Choroid plexus epithelial cell (primary cell): Measurements from ENCODE around the gene TOX3.

Source experiments
- DNase-seq: peaks from one replicate; pipeline ENCODE4 v3.0.0-alpha.2; 2010; ENCODE audit warnings: low read depth
- H3K4me3 ChIP-seq: 2 replicates; pipeline ENCODE4 v1.5.1; 2011; ENCODE audit warnings: low read depth, mild to moderate bottlenecking, control low read depth, low read length, moderate library complexity
- CTCF ChIP-seq: conservative IDR thresholded peaks from 2 replicates; pipeline ENCODE4 v1.5.1; 2011; ENCODE audit warnings: low read depth, mild to moderate bottlenecking, control low read depth, inconsistent platforms, low read length, moderate library complexity

Gene TOX3

GRCh38 chr16:52555572-52555971, 8.6 kb upstream of the TOX3 start:
- DNase-seq: no peak
- TF ChIP-seq CTCF: no peak

GRCh38 chr16:52554334-52554733, 7.4 kb upstream of the TOX3 start:
- H3K4me3 ChIP-seq: no peak overlapping the region
- TF ChIP-seq CTCF: no peak
- no peak for DNase-seq

More at GRCh38 chr16:52555572-52555971, 8.6 kb upstream of the TOX3 start:
- no peak overlapping the region for H3K4me3 ChIP-seq

GRCh38 chr16:52553322-52553721, 6.4 kb upstream of the TOX3 start:
- TF ChIP-seq CTCF: no peak
- no peak for DNase-seq
- no peak overlapping the region for H3K4me3 ChIP-seq

- no peak for DNase-seq
- no peak for TF ChIP-seq CTCF
- no peak overlapping the region for H3K4me3 ChIP-seq
These were observed 5.7 kb upstream of the TOX3 start for GRCh38 chr16:52552643-52553042.

- H3K4me3 ChIP-seq: no peak overlapping the region
- TF ChIP-seq CTCF: peak; percentile 35
- DNase-seq: peak; percentile 7
These were observed 2.2 kb upstream of the TOX3 start for GRCh38 chr16:52549011-52549692.

- H3K4me3 ChIP-seq: no peak overlapping the region
- no peak for TF ChIP-seq CTCF
- no peak for DNase-seq
These were observed 1.5 kb upstream of the TOX3 start for GRCh38 chr16:52548261-52549010.

- H3K4me3 ChIP-seq: no peak overlapping the region
- no peak for TF ChIP-seq CTCF
- DNase-seq: no peak
These were observed 882 bp upstream of the TOX3 start for GRCh38 chr16:52547834-52548215.
